HG02885 (cell line): ENCODE measurements around the gene GRB2.
"Not testable (repeated sequence)": the region's sequence is repeated elsewhere in the genome, so short reads cannot be mapped to it uniquely, and the experiment has no call there.

ENCODE experiments used
- ATAC-seq: cut with Tn5 transposase; IDR thresholded peaks from one replicate; pipeline ENCODE4 v1.9.1; 2021; ENCODE audit warnings: mild to moderate bottlenecking; ENCODE audit not compliant: unreplicated experiment, poor library complexity

The GRB2 gene

DNA sequence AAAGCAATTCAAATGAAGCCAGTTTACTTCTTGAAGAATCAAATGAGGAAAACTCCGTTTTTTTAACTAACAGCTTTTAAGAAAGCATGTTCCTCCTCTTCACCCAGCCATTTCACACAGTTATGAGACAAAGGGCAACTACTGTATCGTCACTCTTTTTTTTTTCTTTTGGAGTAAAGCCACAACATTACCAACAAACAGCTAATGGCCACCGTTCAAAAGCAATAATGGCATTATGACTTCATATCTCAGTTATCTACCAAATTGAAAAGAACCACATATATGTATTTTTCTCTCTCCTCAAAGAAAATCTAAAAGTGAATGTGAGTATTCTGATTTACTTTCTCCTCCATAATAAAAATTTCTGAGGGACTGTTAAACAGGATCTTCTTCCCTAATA, 14.5 kb downstream of the GRB2 start:
- no peak for ATAC-seq

DNA sequence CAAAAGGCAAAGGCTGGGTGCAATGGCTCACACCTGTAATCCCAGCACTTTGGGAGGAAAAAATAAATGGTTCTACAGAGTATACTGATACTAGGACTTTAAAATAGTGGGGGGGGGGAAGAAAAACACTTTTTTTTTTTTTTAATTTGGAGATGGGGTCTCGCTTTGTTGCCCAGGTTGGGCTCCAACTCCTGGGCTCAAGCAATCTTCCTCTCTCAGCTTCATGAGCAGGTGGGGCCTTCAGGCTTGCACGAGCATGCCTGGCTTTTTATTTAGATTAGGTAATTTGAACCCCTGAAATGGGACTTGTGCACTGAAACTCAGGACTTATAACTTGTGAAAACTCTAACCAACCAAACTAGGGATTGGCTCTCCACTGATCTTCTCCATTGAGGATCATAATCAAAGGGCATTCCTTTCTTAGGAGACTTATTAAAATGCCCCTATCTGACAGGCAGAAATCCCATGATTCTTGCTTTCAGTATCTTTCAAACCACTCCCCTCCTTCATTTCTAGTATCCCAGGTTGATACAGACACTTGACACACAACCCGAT, 16.9 kb downstream of the GRB2 start:
- no peak for ATAC-seq

DNA sequence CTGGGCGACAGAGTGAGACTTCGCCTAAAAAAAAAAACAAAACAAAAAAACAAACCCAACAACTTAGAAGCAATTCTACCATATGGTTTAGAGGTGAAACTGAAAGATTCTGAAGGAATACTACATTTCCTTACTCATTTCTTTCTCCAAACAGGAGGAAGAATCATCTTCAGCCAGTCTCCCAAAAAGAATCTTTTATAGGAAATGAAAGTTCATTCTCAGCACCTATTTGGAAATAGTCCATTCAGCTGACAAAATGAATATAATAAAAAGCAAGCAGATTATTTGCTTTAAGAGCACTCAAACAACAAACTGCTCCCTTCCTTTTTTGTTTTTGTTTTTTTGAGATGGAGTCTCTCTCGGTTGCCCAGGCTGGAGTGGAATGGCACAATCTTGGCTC, 17.7 kb downstream of the GRB2 start:
- ATAC-seq = no peak

DNA sequence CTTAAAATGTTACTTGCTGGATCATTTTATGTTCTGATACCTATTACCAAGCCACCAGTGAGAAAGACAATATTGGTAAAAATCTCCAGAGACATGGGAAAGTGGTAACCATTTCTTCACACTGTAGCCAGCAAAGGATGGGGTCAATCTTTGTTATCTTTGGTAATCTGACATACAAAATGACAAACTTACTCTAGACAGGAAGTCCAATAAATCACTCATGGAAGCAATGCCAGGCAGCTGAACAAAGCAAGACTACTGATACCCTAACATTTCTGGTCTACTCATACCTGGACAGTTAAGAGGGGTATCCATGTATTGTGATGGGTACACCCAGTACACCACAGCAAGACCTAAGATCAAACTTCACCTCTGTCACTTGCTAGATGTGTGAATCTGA, 19.0 kb downstream of the GRB2 start:
- ATAC-seq = no peak

DNA sequence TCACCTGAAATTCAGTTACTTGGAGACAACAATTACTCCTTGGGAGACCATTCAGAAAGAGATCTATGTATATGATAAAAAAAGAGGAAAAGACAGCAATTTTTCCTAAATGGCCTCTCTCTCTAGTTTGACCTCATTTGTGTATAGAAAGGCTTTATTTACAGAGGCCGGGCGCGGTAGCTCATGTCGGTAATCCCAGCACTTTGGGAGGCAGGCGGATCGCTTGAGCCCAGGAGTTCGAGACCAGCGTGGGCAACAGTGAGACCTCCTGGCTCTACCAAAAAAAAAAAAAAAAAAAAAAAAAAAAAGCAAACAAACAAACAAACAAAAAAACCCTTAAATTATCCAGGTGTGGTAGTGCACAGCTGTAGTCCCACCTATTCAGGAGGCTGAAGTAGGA, 20.7 kb downstream of the GRB2 start:
- ATAC-seq = no peak

DNA sequence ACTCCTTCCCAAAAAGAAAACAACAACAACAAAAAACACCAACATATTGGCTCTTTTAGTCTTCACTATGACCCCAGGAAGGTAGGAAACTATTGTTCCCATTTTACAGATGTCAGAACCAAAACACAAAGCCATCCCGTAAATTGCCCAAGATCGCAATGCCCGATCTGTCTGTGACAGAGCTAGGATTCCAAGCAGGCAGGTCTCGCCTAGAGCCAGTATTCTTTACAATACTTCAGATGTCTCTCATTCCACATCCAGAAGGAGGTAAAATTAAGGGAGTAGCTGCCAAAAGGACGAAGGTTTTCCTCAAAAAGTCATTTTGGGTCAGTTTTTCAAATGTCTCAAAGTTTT, 21.7 kb downstream of the GRB2 start:
- ATAC-seq = no peak

DNA sequence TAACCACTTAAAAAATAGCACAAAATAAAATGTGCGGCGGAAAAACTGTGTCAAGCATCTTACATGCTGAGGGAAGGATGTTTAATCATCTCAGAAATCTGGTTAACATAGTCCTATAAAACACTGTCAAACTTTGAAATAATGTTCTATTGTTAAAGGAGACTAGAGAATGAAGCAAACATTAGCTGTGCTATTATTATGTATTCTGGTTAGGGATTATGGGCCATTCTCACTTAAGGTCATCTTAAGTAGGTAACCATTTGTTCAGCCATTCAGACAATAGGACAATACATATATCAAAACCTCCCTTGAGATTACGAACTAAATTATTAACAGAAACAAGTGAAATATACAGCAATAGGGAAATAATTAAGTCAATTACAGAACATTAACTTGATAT, 24.7 kb downstream of the GRB2 start:
- ATAC-seq = no peak

DNA sequence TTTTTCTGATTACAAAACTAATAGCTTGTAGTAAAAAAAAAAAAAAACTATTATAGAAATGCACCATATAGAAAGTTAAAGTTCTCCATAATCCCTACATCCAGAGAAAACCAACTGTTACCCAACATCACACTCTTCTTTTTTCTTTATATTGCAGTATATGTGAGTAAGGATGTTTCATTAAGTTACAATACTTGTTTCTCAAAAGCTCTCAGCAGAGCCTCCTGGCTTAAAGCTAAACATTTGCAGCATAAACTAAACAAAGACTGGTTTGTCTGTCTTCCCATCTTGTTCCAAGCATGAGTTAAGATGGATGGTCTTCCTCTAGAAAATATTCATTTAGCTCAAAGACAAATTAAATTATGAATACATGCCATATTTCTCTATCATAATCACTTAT, 25.2 kb downstream of the GRB2 start:
- no peak for ATAC-seq

DNA sequence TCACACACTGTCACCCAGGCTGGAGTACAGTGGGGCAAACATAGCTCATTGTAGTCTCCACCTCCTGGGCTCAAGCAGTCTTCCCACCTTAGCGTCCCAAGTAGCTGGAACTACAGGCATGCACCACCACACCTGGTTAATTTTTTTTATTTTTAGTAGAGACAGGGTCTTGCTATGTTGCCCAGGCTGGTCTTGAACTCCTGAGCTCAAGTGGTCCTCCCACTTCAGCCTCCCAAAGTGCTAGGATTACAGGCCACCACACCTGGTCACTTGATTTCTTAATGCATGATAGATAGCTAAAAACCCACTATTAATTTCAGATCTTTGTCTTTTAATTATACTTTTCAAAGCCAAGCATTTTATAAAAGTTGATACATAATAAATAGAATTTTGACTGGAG, 26.1 kb downstream of the GRB2 start:
- not testable (repeated sequence) for ATAC-seq

DNA sequence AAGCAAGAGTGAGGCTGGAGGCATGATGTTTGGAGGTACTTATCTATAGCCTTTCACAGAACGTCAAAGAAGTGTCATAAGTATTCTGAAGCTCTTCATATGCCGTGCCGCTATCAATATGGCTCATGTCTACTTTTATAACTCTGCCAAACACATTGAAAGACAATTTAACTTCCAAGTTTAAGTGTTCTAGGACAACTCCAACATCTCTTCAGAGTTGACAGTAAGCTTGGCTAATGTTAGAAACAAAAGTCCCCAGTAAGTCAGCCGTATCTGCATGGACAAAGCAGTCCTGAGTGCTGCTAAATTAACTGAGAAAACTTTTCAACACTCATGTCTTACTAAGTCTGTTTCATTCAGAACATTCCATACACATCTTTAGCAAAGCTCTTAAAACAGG, 32.2 kb downstream of the GRB2 start:
- ATAC-seq = no peak

DNA sequence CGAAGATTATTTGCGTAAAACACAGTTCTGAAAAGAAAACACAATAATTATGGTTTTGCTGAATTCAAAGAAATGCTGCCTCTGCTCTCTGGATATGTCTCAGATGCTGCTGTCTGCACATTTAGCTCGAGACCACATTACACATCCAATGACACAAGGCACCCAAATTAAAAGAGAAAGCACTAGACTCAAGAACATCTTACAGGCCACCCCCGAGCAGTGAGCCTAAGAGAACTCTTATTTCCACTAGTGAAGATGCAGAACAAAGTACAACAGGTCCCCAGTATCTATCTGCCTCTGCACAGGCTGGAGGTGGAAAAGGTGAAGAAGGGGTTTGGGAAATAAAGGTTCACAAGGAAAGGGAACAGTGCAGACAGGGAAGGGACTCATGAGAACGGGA, 33.5 kb downstream of the GRB2 start:
- peak; percentile 52 for ATAC-seq

DNA sequence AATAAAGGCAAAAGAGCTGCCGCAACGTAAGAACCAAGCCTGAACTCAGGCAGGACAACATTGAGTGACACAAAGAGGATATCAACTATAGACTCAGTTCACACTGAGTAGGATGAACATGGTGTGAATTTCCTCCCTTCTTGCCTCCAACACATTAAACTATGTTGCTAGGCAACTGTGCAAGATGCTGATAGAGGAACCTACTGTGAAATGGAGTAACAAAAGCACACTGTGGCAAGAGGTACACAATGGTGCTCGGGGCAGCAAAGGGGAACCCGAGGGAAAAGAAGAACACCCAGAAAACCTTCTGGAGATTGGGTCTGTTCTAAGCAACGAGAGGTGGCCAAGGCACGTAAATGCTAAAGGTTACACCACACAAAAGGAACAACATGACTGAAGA, 34.1 kb downstream of the GRB2 start:
- peak; percentile 23 for ATAC-seq

DNA sequence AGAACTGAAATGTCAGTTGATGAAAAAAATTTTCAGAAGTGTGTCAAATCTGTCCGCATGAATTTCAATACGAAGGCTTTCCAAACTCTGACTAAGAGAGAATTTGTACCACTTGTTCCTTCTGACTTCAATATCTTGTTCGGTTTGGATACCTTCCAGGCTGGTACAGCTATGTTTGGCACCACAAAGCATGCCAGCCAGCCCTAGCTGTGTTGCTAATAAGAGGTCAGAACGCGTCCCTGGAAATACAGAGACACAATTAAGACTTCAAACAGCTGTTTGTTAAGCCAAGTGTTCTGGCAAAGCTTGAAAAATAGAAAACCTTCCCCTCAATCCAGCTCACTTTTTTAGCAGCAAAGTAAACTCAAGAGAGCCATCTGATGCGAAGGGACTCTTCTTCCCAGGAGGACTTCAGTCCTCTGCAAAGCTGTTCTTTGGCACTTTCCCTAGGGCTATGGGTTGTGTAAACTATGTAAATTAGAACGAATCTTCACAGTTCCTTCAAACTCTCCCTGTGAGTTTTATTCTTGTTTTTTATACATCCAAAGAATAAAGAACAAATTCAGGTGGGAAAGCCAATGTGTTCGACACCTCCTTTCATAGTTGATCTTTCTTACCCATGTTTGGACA, 35.1 kb downstream of the GRB2 start:
- ATAC-seq = no peak

DNA sequence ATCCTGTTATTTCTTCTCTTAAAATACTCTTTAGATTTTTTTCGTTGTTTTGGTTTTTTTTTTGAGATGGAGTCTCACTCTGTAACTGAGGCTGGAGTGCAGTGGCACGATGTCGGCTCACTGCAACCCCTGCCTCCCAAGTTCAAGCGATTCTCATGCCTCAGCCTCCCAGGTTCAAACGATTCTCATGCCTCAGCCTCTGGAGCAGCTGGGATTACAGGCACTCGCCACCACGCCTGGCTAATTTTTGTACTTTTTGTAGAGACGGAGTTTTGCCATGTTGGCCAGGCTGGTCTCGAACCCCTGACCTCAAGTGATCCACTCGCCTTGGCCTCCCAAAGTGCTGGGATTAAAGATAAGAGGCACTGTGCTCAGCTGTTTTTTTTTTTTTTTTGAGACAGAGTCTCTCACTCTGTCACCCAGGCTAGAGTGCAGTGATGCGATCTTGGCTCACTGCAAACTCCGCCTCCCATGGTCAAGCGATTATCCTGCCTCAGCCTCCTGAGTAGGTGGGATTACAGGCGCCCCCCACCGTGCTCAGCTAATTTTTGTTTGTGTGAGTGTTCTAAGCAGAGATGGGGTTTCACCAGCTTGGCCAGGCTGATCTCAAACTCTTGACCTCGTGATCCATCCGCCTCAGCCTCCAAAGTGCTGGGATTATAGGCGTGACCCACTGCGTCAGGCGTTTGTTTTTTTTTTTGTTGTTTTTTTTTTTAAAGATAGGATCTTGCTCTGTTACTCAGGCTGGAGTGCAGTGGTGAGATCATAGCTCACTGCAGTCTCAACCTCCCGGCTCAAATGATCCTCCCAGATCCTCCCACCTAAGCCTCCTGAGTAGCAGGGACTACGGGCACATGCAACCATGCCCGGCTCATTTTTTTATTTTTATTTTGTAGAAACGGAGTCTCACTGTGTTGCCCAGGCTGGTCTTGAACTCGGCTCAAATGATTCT, 37.4 kb downstream of the GRB2 start:
- ATAC-seq = not testable (repeated sequence)

DNA sequence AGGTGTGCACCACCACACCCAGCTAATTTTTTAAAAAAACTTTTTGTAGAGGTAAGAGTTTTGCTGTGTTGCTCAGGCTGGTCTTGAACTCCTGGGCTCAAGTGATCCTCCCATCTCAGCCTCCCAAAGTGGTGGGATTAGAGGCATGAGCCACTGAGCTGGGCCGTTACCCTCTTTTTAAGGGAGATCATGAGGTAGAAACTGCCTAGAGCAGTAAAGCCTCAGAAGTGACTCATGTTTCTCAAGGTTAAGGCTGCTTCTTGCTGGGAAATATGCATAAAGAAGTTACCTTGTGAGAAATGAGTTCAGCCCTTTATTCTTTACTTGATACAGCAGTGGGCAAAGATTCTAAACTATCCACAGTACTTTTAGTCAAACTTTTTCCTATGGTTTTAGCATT, 38.2 kb downstream of the GRB2 start:
- ATAC-seq = no peak

DNA sequence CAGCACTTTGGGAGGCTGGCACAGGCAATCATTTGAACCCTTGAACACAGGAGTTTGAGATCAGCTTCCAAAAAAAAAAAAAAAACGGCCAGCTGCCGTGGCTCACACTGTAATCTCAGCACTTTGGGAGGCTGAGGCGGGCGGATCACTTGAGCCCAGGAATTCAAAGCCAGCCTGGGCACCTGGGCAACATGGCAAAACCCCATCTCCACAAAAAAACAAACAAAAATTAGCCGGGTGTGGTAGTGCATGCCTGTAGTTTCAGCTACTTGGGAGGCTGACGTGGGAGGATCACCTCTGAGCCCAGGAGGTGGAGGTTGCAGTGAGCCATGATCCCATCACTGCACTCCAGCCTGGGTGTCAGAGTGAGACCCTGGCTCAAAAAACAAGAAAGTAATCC, 39.0 kb downstream of the GRB2 start:
- no peak for ATAC-seq

DNA sequence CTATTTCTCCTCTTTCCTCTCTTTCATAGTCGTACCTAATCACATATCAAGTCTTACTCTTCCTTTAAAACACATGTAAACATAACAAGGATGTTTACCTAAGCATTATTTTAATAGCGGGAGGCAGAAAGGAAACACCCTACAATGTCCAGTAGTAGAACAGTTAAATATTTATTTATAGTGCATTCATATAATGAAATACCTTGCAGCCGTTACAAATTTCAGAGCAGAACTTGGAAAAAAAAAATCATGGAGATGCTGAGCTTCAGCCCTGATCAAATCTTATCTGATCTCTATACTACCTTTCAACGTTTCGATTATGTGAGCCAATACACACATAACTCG, 39.6 kb downstream of the GRB2 start:
- ATAC-seq = no peak

DNA sequence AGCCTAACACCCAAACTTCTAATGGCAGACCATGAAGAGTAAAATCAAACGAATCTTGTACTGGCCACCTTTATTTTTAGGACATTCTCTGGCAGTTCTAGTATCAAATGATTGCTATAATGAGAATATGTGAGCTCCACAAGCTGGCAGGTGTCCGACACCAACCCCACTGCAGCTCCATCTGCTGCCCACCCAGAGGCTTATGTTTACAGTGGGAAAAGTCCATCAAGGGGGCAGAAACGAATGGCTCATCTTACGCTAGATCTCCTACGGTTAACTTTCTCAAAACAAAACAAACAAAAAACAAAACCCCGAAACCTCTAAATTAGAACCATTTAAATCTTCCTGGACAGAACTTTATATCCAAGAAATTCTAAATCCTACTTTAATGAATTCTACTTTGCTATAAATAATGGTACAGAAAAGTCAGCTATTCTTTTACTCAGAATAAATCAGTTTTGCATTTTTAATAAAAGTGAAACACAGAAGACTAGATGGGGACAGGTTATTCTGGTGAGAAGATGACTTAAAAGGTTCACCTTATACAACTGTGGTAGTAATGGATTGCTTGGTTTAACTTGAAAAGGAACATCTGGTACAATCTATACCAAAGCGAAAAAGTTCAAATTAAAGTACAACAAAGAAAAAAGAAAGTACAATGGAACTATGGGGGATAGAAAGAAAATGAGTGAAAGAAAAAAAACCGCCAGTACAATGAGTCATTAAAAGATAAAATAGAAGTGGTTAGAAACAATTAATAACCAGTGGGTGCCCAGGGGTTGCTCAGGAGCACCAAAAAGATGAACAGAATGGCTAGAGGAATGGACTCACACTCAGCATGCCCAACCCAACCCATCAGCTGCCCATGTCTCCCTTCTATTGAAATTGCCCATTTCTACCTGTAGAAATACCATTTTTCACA, 40.2 kb downstream of the GRB2 start:
- ATAC-seq = no peak

DNA sequence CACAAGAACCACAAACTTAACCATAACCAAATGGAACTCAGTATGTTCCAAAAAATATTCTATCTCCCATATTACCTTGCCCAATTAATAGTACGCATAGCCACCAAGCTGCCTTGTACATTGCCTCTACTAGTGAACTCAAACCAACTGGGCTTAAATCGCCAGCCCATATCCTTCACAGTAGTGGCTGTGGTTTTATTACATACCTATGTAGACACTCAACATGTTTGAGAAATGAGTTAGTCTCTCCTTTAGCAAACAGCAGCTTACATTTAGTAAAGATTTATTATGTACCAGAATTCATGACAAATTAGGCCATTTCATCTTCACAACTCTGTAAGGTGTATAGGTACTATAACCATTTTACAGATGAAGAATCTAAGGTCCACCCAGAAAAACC, 41.4 kb downstream of the GRB2 start:
- ATAC-seq = no peak

DNA sequence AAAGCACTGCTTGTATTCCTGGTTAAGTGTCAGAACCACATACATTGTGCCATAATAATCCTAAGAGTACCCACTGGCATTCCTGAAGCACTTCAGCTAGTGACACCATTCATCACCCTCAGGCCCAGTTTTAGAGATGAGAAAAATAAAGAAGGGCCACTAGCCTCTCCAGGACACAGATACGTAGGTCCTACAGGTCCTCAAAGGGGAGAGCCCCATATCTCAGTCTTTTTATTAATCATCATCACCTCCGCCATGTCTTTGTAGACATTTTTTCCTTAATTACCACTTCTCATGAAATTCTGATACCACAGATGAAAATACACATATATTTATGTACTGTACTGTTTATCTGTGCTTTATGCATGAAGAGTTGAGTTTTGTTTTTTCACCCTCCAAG, 43.5 kb downstream of the GRB2 start:
- ATAC-seq = no peak

DNA sequence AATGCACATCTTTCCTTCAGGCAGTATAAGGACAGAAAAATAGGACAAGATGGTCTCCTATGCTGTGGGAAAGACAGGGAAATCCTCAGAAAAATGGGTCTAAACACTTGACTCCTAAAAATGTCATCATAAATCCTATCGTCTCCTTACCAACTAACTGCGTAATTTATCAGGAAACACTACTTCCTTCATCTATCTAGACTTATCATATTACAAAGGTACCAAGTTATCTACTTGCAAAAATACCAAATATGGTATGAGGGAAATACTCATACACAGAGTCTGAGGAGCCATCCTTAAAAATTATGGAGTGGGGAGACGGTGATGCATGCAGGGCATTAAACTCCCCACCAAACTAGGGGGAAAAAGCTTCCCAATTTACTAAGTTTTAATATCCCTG, 44.1 kb downstream of the GRB2 start:
- no peak for ATAC-seq
